Measurements from ENCODE around the gene EFHD2. TPM values are rescaled to one million over a fixed set of nuclear protein-coding genes. Genes with fewer than 3 reads are reported as not detected.

Gene EFHD2
- total and polyA plus RNA-seq, 2 of the 8 experiments (the other 6 are each of a cell fraction or from before 2014, with no cell fraction given), result 24.4 to 25.1 TPM

- DNase-seq (ENCODE audit: low read depth in 1 of 2, low spot score in 2 of 2) (no peak), FAIRE-seq (no peak)
- Histone ChIP-seq H2AK5ac (ENCODE audit: low read depth, low read length) (no peak overlapping the region), H3K79me2 (ENCODE audit: control insufficient read depth in 1 of 2, insufficient read depth in 2 of 2, low read length in 2 of 2) (no peaks in the 10 kb centered on the region), H3K9ac (replicated peaks in 1 of 4; ENCODE audit: extremely low read depth in 1 of 4, low read depth in 3 of 4, low read length in 3 of 4) (no peak overlapping the region), H2BK120ac (replicated peaks; ENCODE audit: low read depth, low read length) (no peak overlapping the region), H2BK15ac (ENCODE audit: low read length) (no peak overlapping the region), H3K23ac (ENCODE audit: insufficient read length) (no peak overlapping the region), H3K9me3 (ENCODE audit: insufficient read depth in 2 of 2, low read depth in 1 of 2, low read length in 1 of 2) (no peaks in the 10 kb centered on the region), H3K18ac (ENCODE audit: extremely low read depth, low read length) (no peak overlapping the region), H3K36me3 (ENCODE audit: control insufficient read depth in 2 of 4, insufficient read depth in 4 of 4, low read length in 3 of 4) (no peaks in the 10 kb centered on the region), H3K27ac (ENCODE audit: low read depth, low read length) (no peak overlapping the region), H3K27me3 (replicated peaks in 1 of 4; ENCODE audit: control insufficient read depth in 3 of 4, extremely low read depth in 1 of 4, insufficient read depth in 3 of 4, low read length in 3 of 4) (no peaks in the 10 kb centered on the region), H3K14ac (ENCODE audit: insufficient read length) (no peak overlapping the region), H3K23me2 (ENCODE audit: low read depth, low read length) (no peaks in the 10 kb centered on the region; the same call in 1 of the 2 replicates), H2BK5ac (ENCODE audit: low read depth, low read length) (no peak overlapping the region), H2BK20ac (ENCODE audit: low read length) (no peak overlapping the region), H3K4me1 (replicated peaks in 1 of 4; ENCODE audit: control insufficient read depth in 3 of 4, insufficient read depth in 4 of 4, low read length in 3 of 4) (no peaks in the 10 kb centered on the region), H3K4me3 (ENCODE audit: extremely low read depth in 1 of 4, insufficient read depth in 2 of 4, low read depth in 3 of 4, low read length in 4 of 4) (no peak overlapping the region), H4K20me1 (replicated peaks in 1 of 2; ENCODE audit: control insufficient read depth in 1 of 2, insufficient read depth in 2 of 2, low read length in 2 of 2) (no peaks in the 10 kb centered on the region), H2AFZ (ENCODE audit: low read length) (no peak overlapping the region), H2BK12ac (ENCODE audit: low read depth, low read length) (no peak overlapping the region), H3K79me1 (ENCODE audit: low read depth, low read length) (no peaks in the 10 kb centered on the region), H3K4me2 (ENCODE audit: insufficient read depth in 1 of 2, low read depth in 2 of 2, low read length in 2 of 2) (no peak overlapping the region), H4K5ac (ENCODE audit: insufficient read length, low read depth, low read length) (no peak overlapping the region), H3K56ac (replicated peaks; ENCODE audit: insufficient read length, low read depth, low read length) (no peak overlapping the region), H4K91ac (replicated peaks; ENCODE audit: insufficient read length, low read length) (no peak overlapping the region), H4K8ac (ENCODE audit: extremely low read depth, insufficient read depth, low read length) (no peak overlapping the region), H3K4ac (replicated peaks; ENCODE audit: insufficient read length, low read depth, low read length) (peak overlapping the region; percentile 38)
- CTCF ChIA-PET (ENCODE audit: partially characterized antibody), result interaction anchor here (0.7 to 2.2 kb wide), 5 partner anchors 10 to 121 kb away, joined by 3 to 6 read pairs (median 4); no protein-coding TSS in a partner anchor
- TF ChIP-seq TBP (IDR thresholded peaks at IDR 0.05; ENCODE audit: low read depth, low read length) (no peak), BRCA1 (IDR thresholded peaks at IDR 0.05; ENCODE audit: low read depth, low read length) (no peak), SP2 (IDR thresholded peaks at IDR 0.05; ENCODE audit: low read length) (no peak), NANOG (IDR thresholded peaks at IDR 0.05; ENCODE audit: insufficient read depth, low read depth, low read length, poor library complexity, severe bottlenecking) (no peak), TAF1 (IDR thresholded peaks at IDR 0.05; ENCODE audit: low read depth, low read length) (no peak)
- TF ChIP-seq, protein P1, sequence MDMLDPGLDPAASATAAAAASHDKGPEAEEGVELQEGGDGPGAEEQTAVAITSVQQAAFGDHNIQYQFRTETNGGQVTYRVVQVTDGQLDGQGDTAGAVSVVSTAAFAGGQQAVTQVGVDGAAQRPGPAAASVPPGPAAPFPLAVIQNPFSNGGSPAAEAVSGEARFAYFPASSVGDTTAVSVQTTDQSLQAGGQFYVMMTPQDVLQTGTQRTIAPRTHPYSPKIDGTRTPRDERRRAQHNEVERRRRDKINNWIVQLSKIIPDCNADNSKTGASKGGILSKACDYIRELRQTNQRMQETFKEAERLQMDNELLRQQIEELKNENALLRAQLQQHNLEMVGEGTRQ (IDR thresholded peaks at IDR 0.05; ENCODE audit: low read length), result no peak
- WGBS, 2 experiments (ENCODE audit: extremely low coverage in 1 of 2, insufficient coverage in 1 of 2, insufficient read length in 1 of 2, insufficient replicate concordance in 2 of 2, low coverage in 1 of 2, low lambda C conversion rate in 2 of 2, missing lambda C conversion rate in 1 of 2), result 83% methylated on average over 17 of the region's 17 CpGs; no CpG with 5 or more reads in 1 of the 2 experiments
- POLR2A ChIA-PET (ENCODE audit: partially characterized antibody), result no interaction called here
These were observed 35.0 kb downstream of the EFHD2 start for GRCh38 chr1:15444468-15445389.

Data from H1 (cell line).